GM18526 (cell line): ENCODE measurements around the gene BRWD1.

Experiments used
- POLR2A ChIP-seq: IDR thresholded peaks from 3 replicates; pipeline ENCODE4 v1.6.1; 2011; ENCODE audit not compliant: insufficient read length; ENCODE audit errors: extremely low read depth

The BRWD1 gene

DNA sequence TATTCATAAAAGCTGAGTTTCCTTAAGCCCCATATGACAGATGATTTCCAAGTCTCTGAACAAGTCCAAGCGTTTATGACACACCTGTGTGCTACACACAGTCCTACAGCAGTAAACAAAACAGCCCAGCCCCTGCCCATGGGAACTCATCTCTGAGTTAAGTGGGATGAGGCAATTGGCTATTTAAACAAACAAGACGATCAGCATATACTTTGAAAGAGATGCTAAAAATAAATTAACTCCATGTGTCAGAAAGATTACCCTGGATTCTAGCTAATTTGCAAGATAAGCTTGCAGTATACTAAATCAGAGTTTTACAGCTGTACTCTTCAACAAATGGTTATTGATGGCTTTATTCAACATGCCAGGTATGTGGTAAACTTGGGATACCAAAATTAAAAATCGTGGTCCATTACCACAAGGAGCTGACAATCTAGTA lies 137.1 kb downstream of the BRWD1 start:
- no peak for TF ChIP-seq POLR2A

DNA sequence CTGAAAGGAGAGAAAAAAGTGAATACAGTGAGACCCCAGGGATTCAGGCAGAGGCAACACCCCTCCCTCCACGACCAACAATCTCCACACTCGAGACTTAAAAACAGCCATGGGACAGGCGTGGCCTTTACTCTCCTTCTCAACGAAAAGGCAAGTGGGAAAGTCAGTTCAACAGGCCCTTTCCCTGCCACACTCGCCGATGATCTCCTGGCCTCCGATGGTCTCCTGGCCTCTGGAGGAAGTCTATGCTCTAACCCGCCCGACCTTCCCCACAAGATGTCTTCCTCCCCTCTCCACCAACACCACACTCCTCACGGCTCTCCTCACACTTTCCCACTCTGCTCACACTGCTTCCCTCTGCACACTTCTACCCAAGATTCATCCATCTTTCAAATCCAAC lies 137.8 kb downstream of the BRWD1 start:
- no peak for TF ChIP-seq POLR2A

DNA sequence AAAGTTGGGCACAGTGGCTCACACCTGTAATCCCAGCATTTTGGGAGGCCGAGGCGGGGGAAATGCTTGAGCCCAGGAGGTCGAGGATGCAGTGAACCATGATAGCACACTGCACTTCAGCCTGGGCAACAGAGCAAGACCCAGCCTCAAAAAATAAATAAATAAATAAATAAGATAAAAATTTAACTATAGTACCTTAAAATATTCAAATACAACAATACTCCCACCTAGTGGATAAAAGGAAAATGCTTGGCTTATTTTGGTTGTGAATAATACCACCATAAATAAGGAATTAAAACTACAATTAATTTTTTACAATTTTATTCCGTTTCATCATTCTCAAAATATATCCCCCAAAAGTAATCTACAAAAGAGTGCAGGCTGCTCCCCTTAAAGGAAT lies 138.3 kb downstream of the BRWD1 start:
- no peak for TF ChIP-seq POLR2A

DNA sequence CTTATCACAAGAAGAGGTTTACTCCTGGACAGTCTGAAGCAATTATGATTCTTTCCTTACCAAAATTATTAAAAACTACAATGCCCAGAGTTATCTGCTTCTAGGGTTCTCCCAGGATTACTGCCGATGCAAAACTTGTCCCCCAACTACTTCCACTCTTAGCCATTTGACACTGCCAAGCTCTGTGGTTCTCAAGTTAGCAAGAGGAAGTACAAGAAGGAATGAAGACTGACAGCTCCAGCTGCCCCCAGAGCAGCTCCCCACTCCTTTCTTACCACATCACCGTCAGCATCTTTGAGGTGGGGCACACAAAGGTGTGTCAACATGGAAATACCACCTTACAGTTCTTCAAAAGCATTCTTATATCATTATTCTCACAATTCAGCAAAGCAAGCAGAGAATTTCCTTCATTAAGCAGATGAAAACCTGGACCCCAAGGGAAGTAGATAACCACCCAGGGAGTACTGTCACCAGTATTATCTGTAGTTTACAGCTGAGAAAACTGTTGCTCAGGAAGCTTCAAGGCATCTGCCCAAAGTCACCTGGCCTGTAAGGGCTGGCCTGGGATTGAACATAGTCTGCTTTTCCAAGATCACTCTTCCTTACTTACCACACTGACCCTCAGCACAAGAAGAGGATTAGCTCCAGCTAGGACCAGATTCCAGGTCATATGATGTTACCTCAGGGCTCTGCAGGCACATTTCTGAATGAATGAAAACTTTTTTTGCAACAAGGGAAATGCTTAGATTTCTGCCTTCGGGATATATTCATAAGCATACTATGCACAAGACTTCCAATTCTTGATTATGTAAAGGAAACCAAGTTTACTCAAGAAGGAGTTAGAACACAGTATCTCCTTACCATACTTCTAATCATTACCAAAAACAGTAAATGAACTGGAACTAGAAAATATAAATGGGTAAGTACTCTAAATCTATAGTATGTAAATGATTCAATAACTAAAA lies 139.4 kb downstream of the BRWD1 start:
- TF ChIP-seq POLR2A: no peak

DNA sequence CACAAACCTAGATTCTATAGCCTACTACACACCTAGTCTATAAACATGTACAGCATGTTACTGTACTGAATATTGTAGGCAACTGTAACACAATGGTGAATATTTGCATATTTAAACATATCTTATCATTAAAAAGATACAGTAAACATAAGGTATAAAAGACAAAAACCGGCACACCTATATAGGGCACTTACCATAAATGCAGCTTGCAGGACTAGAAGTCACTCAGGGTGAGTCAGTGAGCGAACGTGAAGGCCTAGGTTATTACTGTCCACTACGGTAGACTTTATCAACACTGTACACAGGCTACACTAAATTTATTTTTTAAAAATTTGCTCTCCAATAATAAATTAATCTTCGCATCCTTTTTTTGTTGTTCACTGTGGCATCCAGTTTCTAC lies 143.5 kb downstream of the BRWD1 start:
- TF ChIP-seq POLR2A: no peak

DNA sequence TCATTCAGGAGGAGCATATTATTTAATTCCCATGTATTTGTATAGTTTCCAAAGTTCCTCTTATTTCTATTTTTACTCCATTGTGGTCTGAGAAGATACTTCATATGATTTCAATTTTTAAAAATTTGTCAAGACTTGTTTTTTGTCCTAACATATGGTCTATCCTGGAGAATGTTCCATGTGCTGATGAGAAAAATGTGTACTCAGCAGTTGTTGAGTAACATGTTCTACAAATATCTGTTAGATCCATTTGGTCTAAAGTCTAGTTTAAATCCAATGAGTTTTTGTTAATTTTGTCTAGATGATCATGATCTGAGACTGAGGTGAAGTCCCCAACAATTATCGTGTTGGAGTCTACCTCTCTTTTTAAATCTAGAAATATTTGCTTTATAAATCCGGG lies 144.6 kb downstream of the BRWD1 start:
- no peak for TF ChIP-seq POLR2A

DNA sequence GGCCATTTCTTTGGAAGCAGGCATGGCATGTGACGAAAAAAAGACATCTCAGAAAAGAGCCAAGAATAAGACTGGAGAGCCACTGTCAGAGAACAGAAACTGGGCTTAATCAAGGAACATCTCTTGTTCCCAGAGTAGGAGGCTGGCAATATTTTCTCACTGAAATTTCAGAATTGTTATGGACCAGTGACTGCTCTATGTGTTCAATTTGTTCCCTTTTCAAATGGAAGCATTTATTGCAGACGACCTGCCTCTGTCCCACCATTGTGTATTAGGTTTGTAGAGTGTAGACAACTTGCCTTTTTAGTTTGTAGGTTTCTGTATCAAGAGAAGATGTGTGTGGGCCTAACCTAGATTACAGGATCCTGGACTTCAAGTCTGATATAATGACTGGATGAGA lies 148.9 kb downstream of the BRWD1 start:
- TF ChIP-seq POLR2A: no peak

DNA sequence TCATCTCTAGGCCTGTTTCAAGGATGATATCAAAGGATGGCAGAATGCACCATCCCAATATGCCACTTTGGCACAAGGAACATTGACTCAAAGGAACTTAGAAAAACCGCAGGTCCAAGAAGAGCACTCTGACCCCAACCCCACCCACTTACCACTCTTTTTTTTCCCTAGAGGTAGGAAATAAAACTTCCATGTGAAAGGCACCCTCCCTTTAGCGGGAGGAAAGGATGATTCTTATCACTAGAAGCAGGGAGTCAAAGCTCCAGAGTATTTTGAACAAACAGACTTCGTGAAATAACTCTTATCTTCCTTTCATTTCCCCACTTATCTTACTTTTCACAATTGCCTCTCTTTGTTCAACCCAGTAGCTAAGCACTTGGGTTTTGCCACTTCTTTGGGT lies 152.4 kb downstream of the BRWD1 start:
- no peak for TF ChIP-seq POLR2A

DNA sequence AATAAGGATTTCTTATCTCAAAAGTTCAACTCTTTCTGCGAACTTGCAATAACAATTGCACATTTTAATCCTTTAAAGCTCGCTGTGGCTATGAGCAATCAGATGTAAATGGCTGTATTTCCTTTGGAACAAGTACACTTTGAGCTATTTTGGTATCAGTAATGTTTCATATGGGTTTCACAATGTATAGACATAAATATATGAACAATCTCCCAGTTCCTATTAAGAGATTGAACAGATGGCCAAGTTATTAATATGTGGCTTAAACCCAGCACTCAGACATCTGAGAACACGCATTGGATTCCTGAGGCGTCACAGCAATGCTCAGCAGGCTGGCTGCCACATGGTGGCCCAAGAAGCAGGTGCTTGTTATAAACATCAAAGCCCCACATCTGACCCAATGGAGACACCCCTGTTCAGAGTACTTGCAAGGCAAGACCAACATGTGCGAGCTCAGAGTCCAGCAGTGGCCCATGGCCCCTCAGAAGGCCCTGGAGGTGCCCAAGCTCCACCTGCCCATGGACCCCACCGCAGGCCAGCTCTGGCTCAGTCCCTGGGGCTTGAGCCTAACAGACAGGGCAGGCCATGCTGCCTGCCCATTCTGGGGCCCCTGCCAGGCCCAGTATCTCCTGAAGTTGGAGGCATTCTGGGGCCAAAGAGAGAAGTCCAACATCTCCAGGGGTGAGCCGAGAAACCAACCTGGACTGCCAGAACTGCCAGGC lies 153.9 kb downstream of the BRWD1 start:
- no peak for TF ChIP-seq POLR2A

DNA sequence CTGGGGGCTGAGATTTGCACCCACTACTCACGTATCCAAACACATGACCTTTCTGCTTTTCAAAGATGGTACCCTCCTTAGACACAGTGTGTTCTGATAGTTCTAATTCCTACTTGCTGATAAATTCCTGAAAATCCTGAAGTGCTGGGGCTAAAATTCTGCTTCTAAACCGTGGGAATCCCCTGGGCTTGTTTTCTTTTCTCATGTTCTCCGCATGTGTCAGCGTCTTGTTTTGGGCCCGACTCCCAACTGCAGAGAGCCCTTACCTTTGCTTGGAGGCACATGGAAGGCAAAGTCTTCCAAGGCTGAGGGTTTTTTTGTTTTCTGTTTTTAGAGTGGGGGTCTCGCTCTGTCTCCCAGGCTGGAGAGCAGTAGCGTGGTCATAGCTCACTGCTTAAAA lies 157.4 kb downstream of the BRWD1 start:
- TF ChIP-seq POLR2A: no peak

DNA sequence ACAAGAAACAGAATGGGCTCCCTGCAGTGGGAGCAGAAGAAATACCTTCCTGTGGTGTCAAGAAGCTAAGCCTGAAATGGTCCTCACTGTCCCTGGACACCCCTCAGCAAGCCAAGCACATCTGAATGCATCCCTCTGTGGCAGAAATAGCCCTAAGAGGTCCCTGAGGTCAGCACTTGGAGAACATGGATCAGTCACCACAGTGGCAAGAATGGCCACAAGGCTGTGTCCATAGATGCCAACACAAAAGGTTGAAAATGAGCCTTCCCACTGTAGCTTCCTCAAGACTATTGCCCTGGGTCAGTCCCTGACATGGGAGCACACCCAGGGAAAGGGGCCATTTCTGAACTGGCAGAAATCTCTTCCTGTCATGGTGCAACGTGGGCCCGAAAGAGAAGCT lies 157.9 kb downstream of the BRWD1 start:
- no peak for TF ChIP-seq POLR2A

DNA sequence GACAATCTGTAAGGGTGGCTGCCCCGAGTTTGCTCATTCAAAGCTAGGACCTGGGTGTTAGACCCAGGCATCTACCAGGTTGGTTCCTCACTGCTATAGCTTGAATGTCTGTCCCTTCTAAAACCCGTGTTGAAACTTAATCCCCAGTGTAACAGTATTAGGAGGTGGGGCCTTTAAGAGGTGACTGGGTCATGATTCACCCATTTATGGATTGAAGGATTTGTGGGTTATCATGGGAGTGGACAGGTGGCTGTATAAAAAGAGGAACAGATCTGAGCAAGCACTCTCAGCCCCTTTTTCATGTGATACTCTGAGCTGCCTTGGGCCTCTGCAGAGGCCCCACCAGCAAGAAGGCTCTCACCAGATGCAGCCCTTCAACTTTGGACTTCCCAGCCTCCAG lies 159.6 kb downstream of the BRWD1 start:
- no peak for TF ChIP-seq POLR2A

DNA sequence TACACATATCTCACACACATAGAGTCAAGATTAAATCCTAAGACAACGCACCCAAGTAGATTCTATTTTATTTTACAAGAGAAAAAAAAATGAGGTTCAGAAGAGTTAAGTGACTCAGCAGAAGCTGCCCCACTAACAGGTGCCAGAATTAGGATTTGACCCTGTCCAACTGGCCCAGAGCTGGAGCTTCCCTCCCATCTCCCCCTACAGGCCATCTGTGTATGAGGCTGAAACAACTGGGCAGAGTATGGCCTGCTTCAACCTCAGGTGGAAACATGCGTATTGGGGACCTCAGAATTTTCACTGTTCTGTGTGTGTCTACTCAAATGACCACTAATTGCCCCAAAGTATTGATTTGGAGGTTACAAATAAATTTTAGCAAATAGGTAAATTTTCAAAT lies 160.1 kb downstream of the BRWD1 start:
- no peak for TF ChIP-seq POLR2A

DNA sequence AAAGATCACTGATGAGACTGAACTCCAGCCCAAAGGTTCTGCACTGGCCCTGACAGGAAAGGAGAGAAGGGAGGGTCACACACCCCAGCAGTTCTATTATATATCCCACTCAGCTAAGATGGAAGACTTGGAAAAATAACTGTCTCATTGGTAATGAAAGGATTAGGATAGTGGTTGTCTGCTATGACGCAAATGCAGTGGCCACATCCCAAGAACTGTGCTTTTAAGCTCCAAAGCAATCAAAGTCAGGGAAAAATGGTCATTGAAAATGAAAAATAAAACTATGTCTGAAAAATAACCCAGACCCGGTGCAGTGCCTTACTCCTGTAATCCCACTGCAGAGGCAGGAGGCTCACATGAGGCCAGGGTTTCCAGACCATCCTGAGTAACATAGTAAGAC lies 161.2 kb downstream of the BRWD1 start:
- TF ChIP-seq POLR2A: no peak

DNA sequence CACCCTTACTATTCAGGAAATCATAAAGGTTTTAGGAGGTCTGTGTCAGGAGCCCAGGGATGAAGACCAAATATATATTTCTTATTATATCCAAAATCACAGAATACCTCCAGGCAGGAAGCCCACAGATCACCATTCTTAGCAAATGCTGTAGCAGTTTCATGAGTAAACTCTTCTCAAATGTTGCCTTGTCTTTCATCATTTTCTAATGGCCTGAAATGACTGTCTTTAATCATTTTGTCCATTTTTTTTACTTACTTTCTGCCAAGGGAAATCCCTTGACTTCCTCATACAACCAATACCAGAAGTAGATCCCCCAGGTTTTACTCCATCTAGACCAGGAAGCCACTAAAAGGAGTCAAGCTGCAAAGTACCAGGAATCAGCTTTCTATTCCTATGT lies 162.6 kb downstream of the BRWD1 start:
- TF ChIP-seq POLR2A: no peak

DNA sequence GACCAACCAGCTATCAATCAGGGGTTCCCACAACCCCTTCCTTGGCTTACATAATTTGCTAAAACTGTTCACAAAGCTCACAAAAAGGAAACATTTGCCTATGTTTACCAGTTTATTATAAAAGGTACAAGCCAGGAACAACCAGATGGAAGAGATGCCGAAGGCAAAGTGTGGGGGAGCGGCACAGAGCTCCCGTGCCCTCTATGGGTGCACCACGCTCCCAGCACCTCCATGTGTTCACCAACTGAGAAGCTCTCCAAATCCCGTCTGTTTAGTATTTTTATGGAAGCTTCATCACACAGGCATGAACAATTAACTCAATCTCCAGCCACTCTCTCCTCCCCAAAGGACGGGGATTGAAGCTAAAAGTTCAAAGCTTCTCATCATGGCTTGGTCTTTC lies 163.1 kb downstream of the BRWD1 start:
- TF ChIP-seq POLR2A: no peak
